Erythroblast (primary cell): Measurements from ENCODE around the gene ARID4B.

ENCODE experiments used
- GATA1 ChIP-seq: IDR thresholded peaks from 2 replicates; pipeline ENCODE4 v1.6.1; 2011; ENCODE audit warnings: low read depth, mild to moderate bottlenecking, control low read depth, low read length, moderate library complexity
- POLR2A ChIP-seq: IDR thresholded peaks from 2 replicates; pipeline ENCODE4 v1.6.1; 2011; ENCODE audit warnings: mild to moderate bottlenecking, low read length

- TF ChIP-seq POLR2A (no peak), GATA1 (no peak)
These were observed 194.9 kb downstream of the ARID4B start for GRCh38 chr1:235133086-235133485.
